Measurements from ENCODE around the gene APOBEC2.

DNA sequence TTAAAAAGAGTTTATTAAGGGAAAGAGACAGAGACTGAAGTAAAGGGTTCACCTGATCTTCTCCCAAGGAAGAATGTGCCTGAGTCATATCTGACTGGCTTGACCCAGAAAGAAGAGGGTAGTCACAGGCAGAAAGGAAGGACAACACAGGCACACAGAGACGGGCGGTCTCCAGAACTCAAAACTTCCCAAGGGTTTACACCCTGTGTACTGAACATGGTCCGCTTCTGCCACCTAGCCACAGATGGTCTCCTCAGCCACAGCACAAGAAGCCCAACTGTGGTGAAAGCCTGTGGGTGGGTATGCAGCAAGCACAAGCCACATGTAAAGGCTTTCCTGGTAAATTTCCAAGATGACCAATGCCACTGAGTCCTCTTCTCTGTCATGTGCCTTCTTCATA, 31.2 kb upstream of the APOBEC2 start:
- TF ChIP-seq POLR2A (IDR thresholded peaks at IDR 0.05; ENCODE audit: low read depth, low read length) (no peak), POLR2AphosphoS5 (IDR thresholded peaks at IDR 0.05; ENCODE audit: low read depth, low read length) (no peak)

Measured in GM12891 (cell line).